ENCODE results near the gene CST2. TPM values are rescaled to one million over a fixed set of nuclear protein-coding genes. Genes with fewer than 3 reads are reported as not detected.

CST2 gene
- total and polyA plus RNA-seq, 2 donors (not counting 3 experiments of a cell fraction or from before 2014, with no cell fraction given): not detected

DNA sequence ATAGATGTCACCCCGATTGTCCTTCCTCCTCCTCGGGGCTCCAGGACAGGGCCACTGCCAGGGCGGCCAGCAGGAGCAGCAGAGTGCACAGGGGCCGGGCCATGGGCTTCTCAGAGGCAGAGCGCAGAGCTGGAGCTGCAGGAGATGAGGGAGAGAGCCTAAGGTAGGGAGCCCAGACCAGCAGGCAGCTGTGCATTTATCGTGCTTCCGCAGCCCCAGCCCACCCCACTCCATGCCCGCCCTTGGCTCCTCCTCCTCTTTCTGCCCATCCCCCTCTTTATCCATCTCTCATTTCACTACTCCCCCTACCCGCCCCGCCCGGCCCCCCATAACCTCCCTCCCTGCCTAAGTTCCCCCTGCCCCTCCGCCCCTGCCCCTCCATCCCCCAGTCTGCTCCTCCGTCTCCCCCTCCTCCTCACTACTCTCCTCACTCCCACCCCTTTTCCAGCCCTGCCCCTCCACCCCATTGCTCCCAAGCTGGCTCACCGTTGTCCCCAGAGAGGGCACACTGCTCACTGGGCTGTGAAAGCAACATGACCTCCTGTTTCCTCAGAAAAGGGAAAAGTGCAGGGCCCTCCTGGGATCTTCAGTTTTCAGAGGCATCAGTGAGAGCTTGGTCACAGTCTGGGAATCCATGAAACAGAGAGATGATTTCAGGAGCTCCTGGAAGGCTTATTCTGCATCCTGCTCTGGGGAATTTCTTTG, 50.3 kb downstream of the CST2 start:
- Histone ChIP-seq H3K9me1 (replicated peaks; ENCODE audit: control insufficient read depth, extremely low read depth, insufficient read depth, low read length) (no peaks in the 10 kb centered on the region), H3K4me1 (ENCODE audit: control insufficient read depth, extremely low read depth, insufficient read depth, low read length) (no peaks in the 10 kb centered on the region), H3K4me3 (replicated peaks in 1 of 3; ENCODE audit: insufficient read depth in 1 of 3, low read depth in 1 of 3, low read length in 3 of 3) (no peak overlapping the region), H3K9me3 (replicated peaks; ENCODE audit: control insufficient read depth, insufficient read depth, low read length) (no peaks in the 10 kb centered on the region), H3K36me3 (ENCODE audit: control insufficient read depth in 2 of 2, extremely low read depth in 1 of 2, insufficient read depth in 2 of 2, low read length in 2 of 2) (no peaks in the 10 kb centered on the region), H2AFZ (ENCODE audit: low read depth, low read length) (no peak overlapping the region), H4K20me1 (replicated peaks; ENCODE audit: control insufficient read depth, extremely low read depth, insufficient read depth, low read length) (no peaks in the 10 kb centered on the region), H3K27ac (ENCODE audit: insufficient read depth, low read depth, low read length) (no peak overlapping the region), H3K9ac (replicated peaks; ENCODE audit: extremely low read depth, insufficient read depth, low read length) (no peak overlapping the region), H3K79me2 (ENCODE audit: control insufficient read depth, insufficient read depth, low read length) (no peaks in the 10 kb centered on the region), H3K27me3 (ENCODE audit: control insufficient read depth in 2 of 2, insufficient read depth in 2 of 2, low read length in 2 of 2) (peaks cover 2 to 6% of the 10 kb centered on the region in 2 experiments), H3K4me2 (ENCODE audit: insufficient read depth, low read length) (no peak overlapping the region)
- intact Hi-C loops (cut with micrococcal nuclease) (no loop called here), dilution Hi-C loops (cut with MboI; ENCODE audit: extremely low pct_ligation_motif_present, low sequenced_read_pairs) (no loop called here)
- ChIA-PET POLR2A (no interaction called here), CTCF (no interaction called here)
- DNase-seq (ENCODE audit: low read depth, low spot score): no peak
- BruUV-seq (replicated peaks): no TSS peak
- FAIRE-seq: no peak
- TF ChIP-seq MYC (IDR thresholded peaks at IDR 0.05; ENCODE audit: low read depth, low read length) (no peak), EZH2 (IDR thresholded peaks at IDR 0.05; ENCODE audit: borderline replicate concordance, low read depth, low read length, severe bottlenecking) (no peak)

GRCh38 chr20:23774081-23774480, 52.4 kb downstream of the CST2 start:
- H3K4me2 ChIP-seq (ENCODE audit: insufficient read depth, low read length): no peak overlapping the region
- intact Hi-C loops (cut with micrococcal nuclease) (no loop called here), dilution Hi-C loops (cut with MboI; ENCODE audit: extremely low pct_ligation_motif_present, low sequenced_read_pairs) (no loop called here)
- no peak overlapping the region for H3K9ac ChIP-seq (replicated peaks; ENCODE audit: extremely low read depth, insufficient read depth, low read length)
- no peaks in the 10 kb centered on the region for H3K79me2 ChIP-seq (ENCODE audit: control insufficient read depth, insufficient read depth, low read length)
- TF ChIP-seq GATA2 (IDR thresholded peaks at IDR 0.05; ENCODE audit: insufficient read depth, insufficient read length, low read depth, low read length) (no peak), MAX (IDR thresholded peaks at IDR 0.05; ENCODE audit: insufficient read depth, insufficient read length) (no peak), FOS (IDR thresholded peaks at IDR 0.05; ENCODE audit: borderline replicate concordance, insufficient read depth, low read length) (no peak), JUN (IDR thresholded peaks at IDR 0.05; ENCODE audit: borderline replicate concordance, insufficient read depth, insufficient read length, low read depth) (no peak), POLR2AphosphoS5 (IDR thresholded peaks at IDR 0.05; ENCODE audit: insufficient read depth, low read depth, low read length) (no peak), POLR2A (IDR thresholded peaks at IDR 0.05; ENCODE audit: low read depth, low read length) (no peak), MYC (IDR thresholded peaks at IDR 0.05; ENCODE audit: low read depth, low read length) (no peak), EZH2 (IDR thresholded peaks at IDR 0.05; ENCODE audit: borderline replicate concordance, low read depth, low read length, severe bottlenecking) (no peak)
- TF ChIP-seq, protein P1, sequence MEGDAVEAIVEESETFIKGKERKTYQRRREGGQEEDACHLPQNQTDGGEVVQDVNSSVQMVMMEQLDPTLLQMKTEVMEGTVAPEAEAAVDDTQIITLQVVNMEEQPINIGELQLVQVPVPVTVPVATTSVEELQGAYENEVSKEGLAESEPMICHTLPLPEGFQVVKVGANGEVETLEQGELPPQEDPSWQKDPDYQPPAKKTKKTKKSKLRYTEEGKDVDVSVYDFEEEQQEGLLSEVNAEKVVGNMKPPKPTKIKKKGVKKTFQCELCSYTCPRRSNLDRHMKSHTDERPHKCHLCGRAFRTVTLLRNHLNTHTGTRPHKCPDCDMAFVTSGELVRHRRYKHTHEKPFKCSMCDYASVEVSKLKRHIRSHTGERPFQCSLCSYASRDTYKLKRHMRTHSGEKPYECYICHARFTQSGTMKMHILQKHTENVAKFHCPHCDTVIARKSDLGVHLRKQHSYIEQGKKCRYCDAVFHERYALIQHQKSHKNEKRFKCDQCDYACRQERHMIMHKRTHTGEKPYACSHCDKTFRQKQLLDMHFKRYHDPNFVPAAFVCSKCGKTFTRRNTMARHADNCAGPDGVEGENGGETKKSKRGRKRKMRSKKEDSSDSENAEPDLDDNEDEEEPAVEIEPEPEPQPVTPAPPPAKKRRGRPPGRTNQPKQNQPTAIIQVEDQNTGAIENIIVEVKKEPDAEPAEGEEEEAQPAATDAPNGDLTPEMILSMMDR (IDR thresholded peaks at IDR 0.05; ENCODE audit: extremely low read depth in 1 of 2, insufficient read depth in 1 of 2, low read depth in 1 of 2, low read length in 2 of 2): no peak
- ChIA-PET CTCF (no interaction called here), POLR2A (no interaction called here)
- no peak for DNase-seq (ENCODE audit: low read depth, low spot score)
- no peaks in the 10 kb centered on the region for H4K20me1 ChIP-seq (replicated peaks; ENCODE audit: control insufficient read depth, extremely low read depth, insufficient read depth, low read length)
- H3K9me3 ChIP-seq (replicated peaks; ENCODE audit: control insufficient read depth, insufficient read depth, low read length): no peaks in the 10 kb centered on the region
- H2AFZ ChIP-seq (ENCODE audit: low read depth, low read length): no peak overlapping the region
- no peak overlapping the region for H3K27ac ChIP-seq (ENCODE audit: insufficient read depth, low read depth, low read length)
- no TSS peak for BruUV-seq (replicated peaks)
- H3K36me3 ChIP-seq (ENCODE audit: control insufficient read depth in 2 of 2, extremely low read depth in 1 of 2, insufficient read depth in 2 of 2, low read length in 2 of 2): no peaks in the 10 kb centered on the region
- H3K4me1 ChIP-seq (ENCODE audit: control insufficient read depth, extremely low read depth, insufficient read depth, low read length): no peaks in the 10 kb centered on the region
- FAIRE-seq: no peak
- H3K27me3 ChIP-seq (ENCODE audit: control insufficient read depth in 2 of 2, insufficient read depth in 2 of 2, low read length in 2 of 2): peaks cover 5 to 14% of the 10 kb centered on the region in 2 experiments
- H3K4me3 ChIP-seq (replicated peaks in 1 of 3; ENCODE audit: insufficient read depth in 1 of 3, low read depth in 1 of 3, low read length in 3 of 3): no peak overlapping the region
- no peaks in the 10 kb centered on the region for H3K9me1 ChIP-seq (replicated peaks; ENCODE audit: control insufficient read depth, extremely low read depth, insufficient read depth, low read length)

All from endothelial cell of umbilical vein (primary cell).